Measurements from ENCODE around the gene NPAS2.

The NPAS2 gene

GRCh38 chr2:100935372-100935752, 115.4 kb downstream of the NPAS2 start:
- ATAC-seq (replicated peaks) (no peak), DNase-seq (no peak)
- Mint-ChIP-seq H3K36me3 (ENCODE audit: insufficient read depth) (no peaks in the 10 kb centered on the region), H3K27ac (no peak overlapping the region), H3K9me3 (no peaks in the 10 kb centered on the region), H3K4me3 (no peak overlapping the region), H3K4me1 (ENCODE audit: low read depth in 2 of 2) (no peaks in the 10 kb centered on the region), H3K27me3 (peaks cover 0 to 25% of the 10 kb centered on the region in 2 donors)

DNA sequence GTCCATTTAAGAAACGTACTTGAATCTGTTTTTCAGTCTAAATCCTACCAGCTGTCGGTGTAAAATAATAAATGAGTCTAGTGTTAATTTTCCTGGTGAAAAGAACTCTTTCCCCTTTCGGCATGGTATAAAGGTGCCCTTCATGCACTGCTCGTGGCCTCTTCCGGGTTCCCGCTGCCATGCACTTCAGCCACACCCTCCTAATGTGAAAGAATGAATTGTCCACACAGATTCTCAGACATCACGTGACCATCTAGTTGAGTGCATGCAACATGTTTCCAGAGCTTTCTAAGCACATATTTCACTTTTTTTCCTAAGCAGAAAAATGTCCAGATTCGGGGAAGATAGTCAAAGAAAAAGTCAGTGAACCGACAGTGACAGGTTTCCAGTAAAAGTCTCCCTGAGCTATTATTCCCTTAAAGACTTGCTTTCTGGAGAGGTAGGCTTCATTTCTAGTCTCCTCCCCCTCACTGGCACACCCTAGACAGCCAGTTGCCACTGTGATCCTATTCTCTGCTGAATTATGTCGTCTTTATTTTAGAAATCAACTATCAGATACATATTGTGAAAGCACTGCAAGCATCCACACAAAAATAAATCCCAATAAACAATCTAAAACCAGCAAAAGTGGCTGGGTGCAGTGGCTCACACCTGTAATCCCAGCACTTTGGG, 116.3 kb downstream of the NPAS2 start:
- no peak for DNase-seq
- peaks cover 4 to 6% of the 10 kb centered on the region in 2 donors for H3K4me1 Mint-ChIP-seq (ENCODE audit: low read depth in 2 of 2)
- no peaks in the 10 kb centered on the region for H3K9me3 Mint-ChIP-seq

GRCh38 chr2:100936972-100937542, 117.1 kb downstream of the NPAS2 start:
- no peaks in the 10 kb centered on the region for H3K9me3 Mint-ChIP-seq
- no peaks in the 10 kb centered on the region for H3K36me3 Mint-ChIP-seq (ENCODE audit: insufficient read depth)
- ATAC-seq (replicated peaks) = no peak

More for the DNA sequence above, 116.3 kb downstream of the NPAS2 start:
- Mint-ChIP-seq H3K27ac (no peak overlapping the region), H3K4me3 (no peak overlapping the region), H3K27me3 (peaks cover 0 to 25% of the 10 kb centered on the region in 2 donors), H3K36me3 (ENCODE audit: insufficient read depth) (no peaks in the 10 kb centered on the region)
- ATAC-seq (replicated peaks) = no peak

GRCh38 chr2:100938031-100939026, 118.4 kb downstream of the NPAS2 start:
- Mint-ChIP-seq H3K27ac (no peak overlapping the region), H3K4me1 (ENCODE audit: low read depth in 2 of 2) (peaks cover 8 to 13% of the 10 kb centered on the region in 2 donors), H3K27me3 (peaks cover 0 to 25% of the 10 kb centered on the region in 2 donors), H3K36me3 (ENCODE audit: insufficient read depth) (no peaks in the 10 kb centered on the region), H3K4me3 (no peak overlapping the region), H3K9me3 (no peaks in the 10 kb centered on the region)
- ATAC-seq (replicated peaks) (no peak), DNase-seq (no peak)

More at GRCh38 chr2:100936972-100937542, 117.1 kb downstream of the NPAS2 start:
- Mint-ChIP-seq H3K27ac (no peak overlapping the region), H3K4me1 (ENCODE audit: low read depth in 2 of 2) (peaks cover 8 to 13% of the 10 kb centered on the region in 2 donors), H3K27me3 (peaks cover 0 to 25% of the 10 kb centered on the region in 2 donors), H3K4me3 (no peak overlapping the region)
- DNase-seq = no peak

GRCh38 chr2:100939445-100939844, 119.5 kb downstream of the NPAS2 start:
- Mint-ChIP-seq H3K9me3 (no peaks in the 10 kb centered on the region), H3K27me3 (peaks cover under 1 to 24% of the 10 kb centered on the region in 2 donors), H3K4me1 (ENCODE audit: low read depth in 2 of 2) (peaks cover 8 to 13% of the 10 kb centered on the region in 2 donors), H3K4me3 (no peak overlapping the region), H3K27ac (no peak overlapping the region), H3K36me3 (ENCODE audit: insufficient read depth) (no peaks in the 10 kb centered on the region)
- ATAC-seq (replicated peaks) (no peak), DNase-seq (no peak)

DNA sequence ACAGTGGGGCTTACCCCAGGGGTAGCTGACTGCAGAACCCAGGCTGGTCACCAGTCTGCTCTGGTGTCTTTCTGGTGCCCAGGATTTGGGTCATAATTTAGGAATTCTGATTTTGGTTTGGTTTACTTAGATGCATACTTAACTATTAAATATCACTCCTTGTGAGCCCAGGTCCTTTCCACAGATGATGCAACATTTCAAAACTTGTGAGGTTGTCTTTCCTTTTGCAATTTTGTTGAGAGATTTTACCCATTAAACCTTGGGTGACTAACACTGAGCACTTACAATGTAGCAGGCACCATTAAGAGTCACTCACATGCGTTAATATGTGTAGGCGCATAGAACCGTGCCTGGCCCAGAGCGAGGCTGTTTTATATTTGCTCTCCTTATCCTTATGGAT, 120.3 kb downstream of the NPAS2 start:
- no peak for ATAC-seq (replicated peaks)
- no peaks in the 10 kb centered on the region for H3K9me3 Mint-ChIP-seq
- H3K27ac Mint-ChIP-seq = peak overlapping the region in 1 of 2 donors; percentile 32
- H3K4me3 Mint-ChIP-seq = peak overlapping the region in 1 of 2 donors; percentile 69
- no peak for DNase-seq
- peaks cover 9 to 23% of the 10 kb centered on the region in 2 donors for H3K27me3 Mint-ChIP-seq
- H3K36me3 Mint-ChIP-seq (ENCODE audit: insufficient read depth) = no peaks in the 10 kb centered on the region
- H3K4me1 Mint-ChIP-seq (ENCODE audit: low read depth in 2 of 2) = peaks cover 8 to 13% of the 10 kb centered on the region in 2 donors

DNA sequence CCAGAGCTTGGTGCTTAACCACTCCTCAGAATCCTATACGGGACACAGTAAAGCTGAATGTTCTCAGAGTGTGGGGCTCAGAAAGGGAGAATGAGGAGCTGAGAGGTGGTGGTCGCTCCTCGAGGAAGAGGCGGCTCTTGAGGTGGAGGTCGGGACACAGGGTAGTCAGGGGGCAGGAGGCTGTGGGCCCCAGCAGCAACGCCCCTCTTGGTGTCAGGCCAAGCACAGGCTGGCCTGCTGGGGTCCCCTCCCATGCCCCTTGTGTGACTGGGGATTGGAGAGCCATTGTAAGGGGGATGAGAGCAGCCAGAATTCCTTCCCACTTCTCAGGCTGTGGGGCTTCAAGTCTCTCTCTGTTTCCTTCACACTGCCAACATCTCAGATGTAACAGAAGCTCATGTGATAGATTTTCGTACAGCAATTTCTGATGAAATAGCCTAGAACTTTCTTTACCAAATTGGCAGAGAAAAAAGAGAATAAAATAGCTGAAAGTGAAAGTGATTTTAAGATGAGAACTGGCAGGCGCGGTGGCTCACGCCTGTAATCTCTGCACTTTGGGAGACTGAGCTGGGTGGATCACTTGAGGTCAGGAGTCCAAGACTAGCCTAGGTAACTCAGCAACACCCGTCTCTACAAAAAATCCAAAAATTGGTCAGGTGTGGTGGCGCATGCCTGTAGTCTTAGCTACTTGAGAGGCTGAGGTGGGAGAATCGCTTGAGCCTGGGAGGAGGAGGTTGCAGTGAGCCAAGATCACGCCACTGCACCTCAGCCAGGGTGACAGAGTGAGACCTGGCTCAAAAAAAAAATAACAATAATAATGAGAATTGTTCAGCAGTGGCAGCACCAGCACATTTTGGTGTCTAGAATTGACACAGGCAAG, 121.1 kb downstream of the NPAS2 start:
- DNase-seq = no peak
- peaks cover 8 to 13% of the 10 kb centered on the region in 2 donors for H3K4me1 Mint-ChIP-seq (ENCODE audit: low read depth in 2 of 2)
- H3K36me3 Mint-ChIP-seq (ENCODE audit: insufficient read depth) = no peaks in the 10 kb centered on the region
- no peak for ATAC-seq (replicated peaks)
- H3K4me3 Mint-ChIP-seq = peak overlapping the region; percentile 46 to 69
- no peaks in the 10 kb centered on the region for H3K9me3 Mint-ChIP-seq
- peaks cover 15 to 30% of the 10 kb centered on the region in 2 donors for H3K27me3 Mint-ChIP-seq
- H3K27ac Mint-ChIP-seq = peak overlapping the region in 1 of 2 donors; percentile 32

DNA sequence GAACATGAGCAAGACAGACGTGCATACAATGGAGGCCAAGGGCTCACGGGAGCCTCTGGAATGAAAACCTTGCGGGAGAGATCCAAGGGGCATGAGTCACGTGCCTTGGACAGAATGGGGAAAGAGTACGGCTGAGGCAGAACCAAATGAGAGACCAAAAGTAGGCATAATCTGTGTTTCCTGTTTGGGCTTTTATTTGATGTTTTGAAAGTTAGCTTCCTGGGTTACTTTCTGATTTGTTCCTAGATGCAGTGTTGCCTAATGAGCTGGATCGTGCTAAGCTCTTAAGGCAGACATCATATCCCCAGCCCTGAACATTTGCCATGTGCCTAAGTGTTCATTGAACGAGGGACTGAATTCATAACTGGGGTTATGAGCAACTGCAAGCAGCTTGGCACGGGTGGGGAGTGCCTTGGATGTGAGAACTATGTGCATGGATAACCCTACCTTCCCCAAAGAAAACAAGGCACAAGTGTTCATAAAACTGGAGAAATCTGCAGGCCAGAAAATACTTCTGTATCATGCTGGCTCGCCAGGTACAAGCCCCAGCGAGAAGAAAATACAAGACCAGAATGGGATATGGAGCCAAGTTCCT, 121.8 kb downstream of the NPAS2 start:
- peak overlapping the region; percentile 46 to 69 for H3K4me3 Mint-ChIP-seq
- peaks cover 22 to 38% of the 10 kb centered on the region in 2 donors for H3K27me3 Mint-ChIP-seq
- DNase-seq (no peak), ATAC-seq (replicated peaks) (no peak)
- H3K4me1 Mint-ChIP-seq (ENCODE audit: low read depth in 2 of 2) = peaks cover 8 to 13% of the 10 kb centered on the region in 2 donors
- H3K36me3 Mint-ChIP-seq (ENCODE audit: insufficient read depth) = no peaks in the 10 kb centered on the region
- no peaks in the 10 kb centered on the region for H3K9me3 Mint-ChIP-seq
- peak overlapping the region in 1 of 2 donors; percentile 32 for H3K27ac Mint-ChIP-seq

DNA sequence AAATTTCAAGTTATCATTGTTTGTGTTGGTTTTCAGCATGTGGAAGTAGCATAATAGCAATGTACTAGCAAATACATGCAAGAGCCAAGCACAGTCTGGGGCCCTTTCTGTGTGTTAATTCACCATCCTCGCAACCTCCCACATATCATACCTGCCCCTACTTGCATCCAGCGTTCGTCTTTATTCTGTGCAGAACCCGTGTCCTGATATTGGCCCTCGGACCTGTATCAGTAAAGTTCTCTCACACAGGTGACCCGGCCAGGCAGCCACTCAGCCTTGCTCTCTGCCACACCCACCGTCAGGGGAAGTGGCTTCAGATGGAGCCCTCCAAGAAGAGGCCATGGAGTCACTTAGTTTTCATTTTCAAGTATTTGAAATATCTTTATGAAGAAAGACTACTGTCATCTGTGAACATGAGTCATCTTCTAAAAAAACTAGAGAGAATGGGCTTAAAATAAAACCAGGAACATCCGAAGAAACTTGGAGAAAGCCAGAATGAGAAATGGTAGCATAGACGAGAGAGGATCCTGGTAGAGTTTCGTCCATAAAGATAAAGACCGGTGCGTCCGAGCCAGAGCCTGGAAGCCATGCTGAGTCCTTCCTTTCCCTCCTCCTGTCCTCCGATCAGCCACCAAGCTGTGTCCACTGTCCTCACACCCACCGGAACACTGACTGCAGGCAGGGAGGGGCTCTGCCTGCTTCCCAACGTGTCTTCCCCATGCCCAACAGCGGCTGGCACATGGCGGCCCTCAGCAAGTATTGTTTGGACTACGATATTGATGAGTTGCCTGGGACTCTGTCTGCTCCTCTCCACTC, 124.9 kb downstream of the NPAS2 start:
- DNase-seq (no peak), ATAC-seq (replicated peaks) (no peak)
- Mint-ChIP-seq H3K27me3 (peaks cover 29 to 31% of the 10 kb centered on the region in 2 donors), H3K4me3 (no peak overlapping the region), H3K36me3 (ENCODE audit: insufficient read depth) (no peaks in the 10 kb centered on the region), H3K4me1 (ENCODE audit: low read depth in 2 of 2) (peaks cover 8 to 13% of the 10 kb centered on the region in 2 donors), H3K27ac (no peak overlapping the region), H3K9me3 (no peaks in the 10 kb centered on the region)

GRCh38 chr2:100945433-100945740, 125.4 kb downstream of the NPAS2 start:
- Mint-ChIP-seq H3K9me3 (no peaks in the 10 kb centered on the region), H3K27ac (no peak overlapping the region), H3K4me3 (no peak overlapping the region), H3K4me1 (ENCODE audit: low read depth in 2 of 2) (peaks cover 8 to 13% of the 10 kb centered on the region in 2 donors), H3K36me3 (ENCODE audit: insufficient read depth) (no peaks in the 10 kb centered on the region), H3K27me3 (peaks cover 34 to 35% of the 10 kb centered on the region in 2 donors)
- ATAC-seq (replicated peaks) (no peak), DNase-seq (no peak)

DNA sequence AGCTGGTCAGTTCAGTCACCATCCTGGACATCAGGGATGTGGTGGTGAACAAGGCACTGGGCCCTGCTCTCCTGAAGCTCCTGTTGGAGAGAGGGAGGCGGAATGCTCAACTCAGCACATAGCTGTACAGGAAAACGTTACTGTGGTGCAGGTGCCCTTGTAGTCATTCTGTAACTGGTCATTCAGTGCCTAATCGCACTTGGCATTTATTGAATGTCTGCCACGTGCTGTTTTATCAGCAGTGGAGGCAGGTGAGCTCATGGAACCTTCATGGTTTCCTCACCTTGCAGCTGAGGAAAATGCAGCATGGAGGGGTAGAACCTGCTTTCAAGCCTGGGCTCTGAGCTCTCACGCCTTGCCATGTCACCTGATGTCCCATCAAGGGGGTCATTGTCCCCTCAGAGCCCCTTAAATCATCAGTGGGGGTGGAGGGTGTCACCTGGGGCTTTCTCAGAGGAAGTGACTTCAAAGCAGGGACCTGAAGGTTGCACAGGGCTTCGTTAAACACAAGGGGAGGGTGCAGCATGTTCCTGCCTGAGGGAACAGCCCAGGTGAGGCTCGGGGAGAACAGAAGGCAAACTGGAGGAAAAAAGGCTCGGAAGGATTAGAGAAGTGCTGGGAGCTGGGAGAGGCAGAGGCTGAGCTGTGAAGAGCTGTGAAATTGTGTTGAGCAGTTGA, 126.1 kb downstream of the NPAS2 start:
- Mint-ChIP-seq H3K27me3 (peaks cover 35% of the 10 kb centered on the region in 2 donors), H3K36me3 (ENCODE audit: insufficient read depth) (no peaks in the 10 kb centered on the region), H3K4me1 (ENCODE audit: low read depth in 2 of 2) (peaks cover 3 to 8% of the 10 kb centered on the region in 2 donors), H3K9me3 (no peaks in the 10 kb centered on the region), H3K4me3 (no peak overlapping the region), H3K27ac (no peak overlapping the region)
- DNase-seq (no peak), ATAC-seq (replicated peaks) (no peak)

Data from effector memory CD8-positive, alpha-beta T cell (primary cell).